HG03571 (cell line): ENCODE results near the gene SART3.

Experiments used
- ATAC-seq: cut with Tn5 transposase; IDR thresholded peaks from one replicate; pipeline ENCODE4 v1.9.1; 2021; ENCODE audit not compliant: unreplicated experiment

SART3 gene

GRCh38 chr12:108560752-108561719 lies at the start of gene SART3:
TSS of gene SART3 (minus strand) at chr12:108561173. CDS start at chr12:108561154, 19 bp downstream.
- ATAC-seq: peak; percentile 35

- no peak for ATAC-seq
Observed at GRCh38 chr12:108610336-108610815, 49.4 kb upstream of the SART3 start.

GRCh38 chr12:108609537-108610335 lies 48.8 kb upstream of the SART3 start:
- no peak for ATAC-seq

- ATAC-seq: no peak
Observed at GRCh38 chr12:108608616-108609015, 47.6 kb upstream of the SART3 start.

GRCh38 chr12:108607981-108608600 lies 47.1 kb upstream of the SART3 start:
- no peak for ATAC-seq

- no peak for ATAC-seq
Observed at GRCh38 chr12:108606492-108606891, 45.5 kb upstream of the SART3 start.

GRCh38 chr12:108605690-108606406 lies 44.9 kb upstream of the SART3 start:
- ATAC-seq: no peak

GRCh38 chr12:108605000-108605689 lies 44.2 kb upstream of the SART3 start:
- ATAC-seq: no peak

GRCh38 chr12:108604208-108604941 lies 43.4 kb upstream of the SART3 start:
- ATAC-seq: no peak

GRCh38 chr12:108603743-108604142 lies 42.8 kb upstream of the SART3 start:
- ATAC-seq: no peak

GRCh38 chr12:108602976-108603704 lies 42.2 kb upstream of the SART3 start:
- no peak for ATAC-seq

- no peak for ATAC-seq
Observed at GRCh38 chr12:108602209-108602705, 41.3 kb upstream of the SART3 start.

GRCh38 chr12:108600702-108601007 lies 39.7 kb upstream of the SART3 start:
- ATAC-seq: no peak

- ATAC-seq: no peak
Observed at GRCh38 chr12:108599948-108600701, 39.2 kb upstream of the SART3 start.

- ATAC-seq: no peak
Observed at GRCh38 chr12:108599541-108599940, 38.6 kb upstream of the SART3 start.

GRCh38 chr12:108598553-108599250 lies 37.7 kb upstream of the SART3 start:
- ATAC-seq: no peak
